ENCODE data around the gene TC2N.

The TC2N gene

DNA sequence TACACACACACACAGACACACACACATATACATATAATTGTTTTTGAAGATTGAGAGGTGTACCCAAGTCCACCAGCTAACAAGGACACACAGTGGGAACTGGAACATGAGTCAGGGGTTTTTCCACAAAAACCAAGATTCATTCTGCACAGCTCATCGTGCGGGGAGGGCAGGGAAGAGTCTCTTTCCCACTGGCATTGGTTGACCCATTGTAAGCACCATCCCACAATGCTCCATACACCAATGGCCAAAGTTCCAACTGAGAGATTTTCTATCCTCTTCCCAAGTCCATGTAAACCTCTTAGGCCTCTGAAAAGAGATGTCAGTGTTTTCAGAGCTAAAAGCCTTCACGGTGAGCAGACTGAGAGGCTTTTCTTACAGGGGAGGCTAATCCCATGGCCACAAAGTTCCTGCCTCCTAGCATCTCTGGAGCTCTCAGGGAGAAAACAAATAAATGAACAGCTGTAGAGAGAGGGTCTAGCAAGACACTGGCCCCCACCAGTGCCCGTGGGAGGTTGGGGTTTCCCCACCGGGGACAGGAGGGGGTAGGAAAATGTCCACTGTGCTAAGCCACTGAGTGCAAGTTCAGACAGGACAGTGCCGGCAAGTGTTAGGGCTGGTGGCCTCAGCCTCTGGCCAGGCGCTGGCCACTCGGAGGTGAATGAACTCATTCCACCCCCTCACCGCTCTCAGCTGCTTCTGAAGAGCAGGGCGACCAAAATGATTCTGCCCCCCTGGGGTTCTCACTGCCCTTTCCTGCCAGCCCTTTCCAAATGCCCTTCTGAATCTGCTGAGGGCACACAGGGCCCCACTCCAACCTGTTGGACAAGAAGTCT lies 21.5 kb upstream of the TC2N start:
- peak overlapping the region; percentile 16; the same call in 1 of the 2 replicates for H3K27ac ChIP-seq
- TF ChIP-seq ZFX (IDR thresholded peaks at IDR 0.05): no peak
- TF ChIP-seq, protein P1, sequence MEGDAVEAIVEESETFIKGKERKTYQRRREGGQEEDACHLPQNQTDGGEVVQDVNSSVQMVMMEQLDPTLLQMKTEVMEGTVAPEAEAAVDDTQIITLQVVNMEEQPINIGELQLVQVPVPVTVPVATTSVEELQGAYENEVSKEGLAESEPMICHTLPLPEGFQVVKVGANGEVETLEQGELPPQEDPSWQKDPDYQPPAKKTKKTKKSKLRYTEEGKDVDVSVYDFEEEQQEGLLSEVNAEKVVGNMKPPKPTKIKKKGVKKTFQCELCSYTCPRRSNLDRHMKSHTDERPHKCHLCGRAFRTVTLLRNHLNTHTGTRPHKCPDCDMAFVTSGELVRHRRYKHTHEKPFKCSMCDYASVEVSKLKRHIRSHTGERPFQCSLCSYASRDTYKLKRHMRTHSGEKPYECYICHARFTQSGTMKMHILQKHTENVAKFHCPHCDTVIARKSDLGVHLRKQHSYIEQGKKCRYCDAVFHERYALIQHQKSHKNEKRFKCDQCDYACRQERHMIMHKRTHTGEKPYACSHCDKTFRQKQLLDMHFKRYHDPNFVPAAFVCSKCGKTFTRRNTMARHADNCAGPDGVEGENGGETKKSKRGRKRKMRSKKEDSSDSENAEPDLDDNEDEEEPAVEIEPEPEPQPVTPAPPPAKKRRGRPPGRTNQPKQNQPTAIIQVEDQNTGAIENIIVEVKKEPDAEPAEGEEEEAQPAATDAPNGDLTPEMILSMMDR (conservative IDR thresholded peaks at IDR 0.05): no peak

DNA sequence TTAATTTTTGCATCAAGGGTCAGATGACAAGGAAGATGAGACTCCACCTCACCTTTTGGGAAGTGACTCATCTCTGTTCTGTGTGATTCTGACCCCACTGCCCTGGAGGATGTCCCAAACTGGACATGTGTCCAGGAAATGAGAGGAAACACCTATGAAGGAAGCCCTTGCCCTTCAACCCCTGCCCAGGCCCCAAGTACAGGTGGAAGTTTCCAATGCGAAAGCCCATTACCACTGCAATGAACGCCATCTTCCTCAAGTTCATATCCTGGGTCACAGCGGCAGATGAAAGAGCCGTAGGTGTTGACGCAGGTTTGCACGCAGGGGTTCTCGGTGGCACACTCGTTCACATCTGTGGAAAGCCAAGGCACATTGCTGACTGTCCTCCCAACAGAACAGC lies 19.6 kb upstream of the TC2N start:
- TF ChIP-seq, protein P1 (conservative IDR thresholded peaks at IDR 0.05): no peak
- no peak for TF ChIP-seq ZFX (IDR thresholded peaks at IDR 0.05)
- no peak overlapping the region for H3K27ac ChIP-seq

DNA sequence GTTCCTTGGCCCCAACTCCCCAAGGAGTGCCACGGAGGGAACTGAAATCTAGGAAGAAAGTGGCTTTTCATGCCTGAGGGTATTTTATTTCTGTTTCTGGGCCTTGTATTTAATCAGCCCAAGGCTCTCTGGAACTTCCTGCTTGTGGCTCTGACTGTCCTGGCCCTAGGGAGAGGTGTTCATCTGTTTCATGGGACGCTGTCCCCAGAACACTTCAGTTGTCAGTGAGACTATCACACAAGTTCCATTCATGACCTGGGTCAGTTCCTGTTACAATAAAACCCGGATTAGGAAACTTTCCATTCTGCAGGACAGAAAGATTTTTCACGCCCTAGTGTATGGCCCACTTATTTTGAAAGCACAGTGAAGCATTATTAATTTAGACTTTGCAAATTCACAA lies 18.5 kb upstream of the TC2N start:
- no peak for TF ChIP-seq ZFX (IDR thresholded peaks at IDR 0.05)
- TF ChIP-seq, protein P1 (conservative IDR thresholded peaks at IDR 0.05): no peak
- no peak overlapping the region for H3K27ac ChIP-seq

- TF ChIP-seq, protein P1 (conservative IDR thresholded peaks at IDR 0.05): no peak
- no peak for TF ChIP-seq ZFX (IDR thresholded peaks at IDR 0.05)
Observed at GRCh38 chr14:91885113-91885712, 17.9 kb upstream of the TC2N start.

GRCh38 chr14:91884664-91885063 lies 17.3 kb upstream of the TC2N start:
- H3K27ac ChIP-seq: no peak overlapping the region
- no peak for TF ChIP-seq ZFX (IDR thresholded peaks at IDR 0.05)
- TF ChIP-seq, protein P1 (conservative IDR thresholded peaks at IDR 0.05): no peak

More at GRCh38 chr14:91885113-91885712, 17.9 kb upstream of the TC2N start:
- H3K27ac ChIP-seq: no peak overlapping the region

GRCh38 chr14:91883753-91884152 lies 16.4 kb upstream of the TC2N start:
- TF ChIP-seq, protein P1 (conservative IDR thresholded peaks at IDR 0.05): no peak
- no peak for TF ChIP-seq ZFX (IDR thresholded peaks at IDR 0.05)
- H3K27ac ChIP-seq: no peak overlapping the region

- TF ChIP-seq, protein P1 (conservative IDR thresholded peaks at IDR 0.05): no peak
- no peak for TF ChIP-seq ZFX (IDR thresholded peaks at IDR 0.05)
- no peak overlapping the region for H3K27ac ChIP-seq
Observed at GRCh38 chr14:91882776-91883175, 15.4 kb upstream of the TC2N start.

Data from C4-2B (cell line).